H1 (cell line): ENCODE data around the gene OR2D2.

ENCODE experiments used
- CREB1 ChIP-seq: IDR thresholded peaks from 2 replicates; pipeline ENCODE4 v1.6.1; 2012; ENCODE audit warnings: inconsistent platforms
- CTCF ChIP-seq, 3 experiments: IDR thresholded peaks; 1 replicate in 2 of 3; 2 replicates in 1 of 3; pipeline versions ENCODE4 v1.5.1 to v1.6.1; 2011; ENCODE audit warnings: low read length in 3 of 3, mild to moderate bottlenecking in 3 of 3, inconsistent platforms in 2 of 3, low read depth in 1 of 3, moderate library complexity in 1 of 3; ENCODE audit not compliant: insufficient read depth in 1 of 3; ENCODE audit errors: control extremely low read depth in 1 of 3
- EGR1 ChIP-seq: IDR thresholded peaks from 2 replicates; pipeline ENCODE4 v1.6.1; 2011; ENCODE audit warnings: low read depth, low read length, borderline replicate concordance
- EZH2 ChIP-seq: fragments of 200-600 bp; sonication (generic); IDR thresholded peaks from 2 replicates; pipeline ENCODE4 v1.7.1; 2012; ENCODE audit warnings: low read depth, mild to moderate bottlenecking, moderate library complexity, low read length, inconsistent platforms; ENCODE audit not compliant: severe bottlenecking
- KDM1A ChIP-seq: fragments of 200-600, 300-600 bp; sonication (generic); IDR thresholded peaks from 2 replicates; pipeline ENCODE4 v1.7.1; 2016; ENCODE audit warnings: mild to moderate bottlenecking, low read length, borderline replicate concordance
- NANOG ChIP-seq: IDR thresholded peaks from 2 replicates; pipeline ENCODE4 v1.6.1; 2011; ENCODE audit warnings: low read length, low read depth, mild to moderate bottlenecking, inconsistent platforms; ENCODE audit not compliant: insufficient read depth, poor library complexity, severe bottlenecking
- POLR2A ChIP-seq, 2 experiments: IDR thresholded peaks; 1 replicate in 1 of 2; 2 replicates in 1 of 2; pipeline ENCODE4 v1.6.1; 2011; ENCODE audit warnings: low read depth in 2 of 2, low read length in 2 of 2, mild to moderate bottlenecking in 2 of 2; ENCODE audit errors: control extremely low read depth in 1 of 2
- POLR2AphosphoS5 ChIP-seq: IDR thresholded peaks from 2 replicates; pipeline ENCODE4 v1.6.1; 2011; ENCODE audit warnings: low read depth, low read length
- RFX5 ChIP-seq: IDR thresholded peaks from 2 replicates; pipeline ENCODE4 v1.6.1; 2011; ENCODE audit warnings: low read depth, low read length, improper control_type of control experiment, borderline replicate concordance
- SP4 ChIP-seq: IDR thresholded peaks from 2 replicates; pipeline ENCODE4 v1.6.1; 2012; ENCODE audit warnings: low read length, inconsistent platforms
- TEAD4 ChIP-seq: IDR thresholded peaks from 2 replicates; pipeline ENCODE4 v1.6.1; 2012; ENCODE audit warnings: low read depth, low read length, inconsistent platforms, mixed read lengths
- YY1 ChIP-seq: IDR thresholded peaks from 2 replicates; pipeline ENCODE4 v1.6.1; 2011; ENCODE audit warnings: low read depth, mild to moderate bottlenecking, low read length
- ZNF274 ChIP-seq: IDR thresholded peaks from 2 replicates; pipeline ENCODE4 v1.7.0; 2012; ENCODE audit warnings: low read length, borderline replicate concordance; ENCODE audit errors: extremely low read depth

DNA sequence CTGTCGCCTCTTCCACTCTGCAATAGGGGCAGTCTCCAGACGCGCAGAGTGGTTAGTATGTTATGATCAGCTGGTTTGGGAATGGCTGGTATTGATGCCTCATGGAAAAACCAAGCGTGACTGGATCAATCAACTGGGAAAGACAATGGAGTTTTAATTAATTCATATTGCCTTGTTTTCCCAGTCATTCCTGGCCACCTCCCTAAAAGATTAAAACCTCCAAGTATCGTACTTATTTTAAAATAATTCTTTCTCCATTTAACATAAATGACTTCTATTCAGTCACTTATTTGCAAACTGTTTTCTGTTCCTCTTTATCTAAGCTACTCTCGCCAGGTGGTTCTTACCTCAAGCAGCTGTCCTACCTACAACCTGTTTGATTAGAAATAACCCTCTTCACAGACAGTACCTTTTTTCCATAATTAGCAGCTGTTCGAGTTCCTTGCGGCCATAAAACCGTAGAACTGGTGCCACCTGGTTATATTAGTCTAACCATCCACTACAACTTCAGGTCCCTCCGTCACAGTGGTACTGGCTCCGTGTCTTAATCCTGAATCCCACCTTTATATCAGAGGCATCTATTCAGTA lies 34.8 kb upstream of the OR2D2 start:
- TF ChIP-seq CREB1 (no peak), CTCF (IDR thresholded peaks at IDR 0.05; ENCODE audit: control extremely low read depth in 1 of 3, insufficient read depth in 1 of 3, low read depth in 1 of 3, low read length in 3 of 3) (no peak), SP4 (no peak), TEAD4 (no peak), RFX5 (no peak), EGR1 (no peak), EZH2 (no peak), KDM1A (no peak), POLR2AphosphoS5 (no peak), ZNF274 (no peak), YY1 (no peak), NANOG (no peak), POLR2A (IDR thresholded peaks at IDR 0.05; ENCODE audit: control extremely low read depth in 1 of 2, low read depth in 2 of 2, low read length in 2 of 2) (no peak)
